Transverse colon (tissue), 4 donors: ENCODE measurements around the gene ANKRD61. TPM values are rescaled to one million over a fixed set of nuclear protein-coding genes. Genes with fewer than 3 reads are reported as not detected.

Experiments used
- DNase-seq: peaks from one replicate; pipeline ENCODE4 v3.0.0-alpha.2; 2019
- H3K27ac ChIP-seq, 4 donors: fragments of 200-600 bp; sonication (generic); 2 replicates each; pipeline ENCODE4 v1.5.1; 2016 to 2018; ENCODE audit warnings: inconsistent platforms in 4 of 4
- H3K27me3 ChIP-seq: fragments of 200-600 bp; sonication (generic); 2 replicates; pipeline ENCODE4 v1.5.1; 2017; ENCODE audit warnings: inconsistent platforms
- H3K36me3 ChIP-seq, 4 donors: fragments of 200-600 bp; sonication (generic); 2 replicates each; pipeline ENCODE4 v1.5.1; 2017 to 2019; ENCODE audit warnings: inconsistent platforms in 4 of 4
- H3K4me1 ChIP-seq, 4 donors: fragments of 200-600 bp; sonication (generic); 2 replicates each; pipeline ENCODE4 v1.5.1; 2017 to 2020; ENCODE audit warnings: inconsistent platforms in 4 of 4
- H3K4me3 ChIP-seq, 4 donors: fragments of 200-600 bp; sonication (generic); 1 replicate in 1 of 4; 2 replicates in 3 of 4; pipeline versions ENCODE4 v1.5.1 to v1.6.1; 2017 to 2019; ENCODE audit warnings: inconsistent platforms in 4 of 4
- H3K9me3 ChIP-seq, 2 donors: fragments of 200-600 bp; sonication (generic); 2 replicates each; pipeline ENCODE4 v1.5.1; 2017 to 2019; ENCODE audit warnings: inconsistent platforms in 2 of 2
- CTCF ChIP-seq, 5 experiments: fragments of 200-600 bp in 3 of 5; fragments of 450-650 bp in 2 of 5; sonication (generic) in 3 of 5; IDR thresholded peaks; 1 replicate in 2 of 5; 2 replicates in 3 of 5; pipeline ENCODE4 v1.5.1; 2016 to 2017; ENCODE audit warnings: antibody characterized with exemption in 5 of 5, inconsistent platforms in 3 of 5, mild to moderate bottlenecking in 2 of 5, moderate library complexity in 1 of 5
- EP300 ChIP-seq: sonication (generic); formaldehyde crosslinking; IDR thresholded peaks from one replicate; pipeline ENCODE4 v1.6.1; 2017; ENCODE audit warnings: antibody characterized with exemption, low read depth
- POLR2A ChIP-seq: fragments of 450-650 bp; IDR thresholded peaks from one replicate; pipeline ENCODE4 v1.6.1; 2016; ENCODE audit warnings: antibody characterized with exemption, mild to moderate bottlenecking, moderate library complexity
- POLR2AphosphoS5 ChIP-seq, 3 donors: sonication (generic); formaldehyde crosslinking; IDR thresholded peaks; one replicate each; pipeline ENCODE4 v1.6.1; 2016; ENCODE audit warnings: antibody characterized with exemption in 3 of 3
- WGBS, 2 donors: methylation state at CpG; one replicate each; pipeline ENCODE4 v1.1.5; 2018; ENCODE audit warnings: low coverage in 1 of 2; 5-methylcytosine and 5-hydroxymethylcytosine counted together
- in situ Hi-C, 4 donors: fragments of 200-750 bp; cut with MboI; loops; one replicate each; pipeline versions ENCODE4 v1.15.0 to v1.15.1; 2017; ENCODE audit warnings: low sequenced_read_pairs in 3 of 4, low pct_ligation_motif_present in 1 of 4, low pct_unique_long_range_greater_than_20kb in 1 of 4
- intact Hi-C: fragments of 100-400 bp; cut with DNase I; formaldehyde crosslinking; loops from one replicate; pipeline ENCODE4 v1.15.1; 2023; ENCODE audit warnings: low total_unique reads
- total RNA-seq, 4 donors: library from RNA; depleted of rRNA; stranded (reverse); fragments of >200 nt; gene quantifications; one replicate each; pipeline ENCODE4 v1.1.0, GENCODE V29; 2016

ANKRD61 gene
- total RNA-seq, 4 donors from 2014 or later: not detected

- Histone ChIP-seq H3K4me3 (no peak overlapping the region), H3K36me3 (peaks cover 0 to 24% (median 11%) of the 10 kb centered on the region in 4 donors), H3K27ac (peak overlapping the region; percentile 28 to 53 (median 41)), H3K27me3 (no peaks in the 10 kb centered on the region), H3K9me3 (no peaks in the 10 kb centered on the region), H3K4me1 (peaks cover 0 to 34% (median 24%) of the 10 kb centered on the region in 4 donors)
- in situ Hi-C loops (no loop called here), intact Hi-C loops (no loop called here)
- TF ChIP-seq EP300 (no peak), CTCF (IDR thresholded peaks at IDR 0.05) (no peak), POLR2A (no peak)
- 76% methylated on average over 8 of the region's 8 CpGs; no CpG with 5 or more reads in 1 of the 2 donors for WGBS, 2 donors
- DNase-seq: peak; percentile 41
Measured at GRCh38 chr7:6015917-6016652, 15.1 kb upstream of the ANKRD61 start.

GRCh38 chr7:6016653-6016966 is 14.6 kb upstream of the ANKRD61 start:
- H3K27me3 ChIP-seq: no peaks in the 10 kb centered on the region
- no peaks in the 10 kb centered on the region for H3K9me3 ChIP-seq
- intact Hi-C loops: no loop called here
- 89 to 96% methylated on average over 5 to 8 of the region's 8 CpGs for WGBS, 2 donors
- no peak for TF ChIP-seq POLR2AphosphoS5 (IDR thresholded peaks at IDR 0.05)
- DNase-seq: no peak
- in situ Hi-C loops: no loop called here
- H3K36me3 ChIP-seq: peaks cover 0 to 27% (median 12%) of the 10 kb centered on the region in 4 donors
- no peak overlapping the region for H3K4me3 ChIP-seq
- H3K4me1 ChIP-seq: peaks cover 0 to 31% (median 22%) of the 10 kb centered on the region in 4 donors
- peak overlapping the region in 2 of 4 donors; percentile 38 to 53 for H3K27ac ChIP-seq

GRCh38 chr7:6020371-6021286 is 10.5 kb upstream of the ANKRD61 start:
- 55 to 63% methylated on average over 5 to 11 of the region's 11 CpGs for WGBS, 2 donors
- in situ Hi-C loops (no loop called here), intact Hi-C loops (no loop called here)
- no peak for TF ChIP-seq POLR2A
- TF ChIP-seq EP300: no peak
- Histone ChIP-seq H3K4me1 (peaks cover 0 to 13% (median 7%) of the 10 kb centered on the region in 4 donors), H3K27ac (no peak overlapping the region), H3K4me3 (no peak overlapping the region), H3K9me3 (no peaks in the 10 kb centered on the region), H3K36me3 (peaks cover 0 to 57% (median 27%) of the 10 kb centered on the region in 4 donors), H3K27me3 (no peaks in the 10 kb centered on the region)
- no peak for DNase-seq

GRCh38 chr7:6022707-6023106 is 8.5 kb upstream of the ANKRD61 start:
- H3K36me3 ChIP-seq: peaks cover 0 to 64% (median 26%) of the 10 kb centered on the region in 4 donors
- no peak overlapping the region for H3K27ac ChIP-seq
- intact Hi-C loops: no loop called here
- H3K4me1 ChIP-seq: peaks cover 0 to 32% (median 22%) of the 10 kb centered on the region in 4 donors
- no peaks in the 10 kb centered on the region for H3K27me3 ChIP-seq
- no peaks in the 10 kb centered on the region for H3K9me3 ChIP-seq
- in situ Hi-C loops: no loop called here
- 86 to 94% methylated on average over 2 to 3 of the region's 3 CpGs for WGBS, 2 donors
- DNase-seq: no peak
- TF ChIP-seq CTCF (IDR thresholded peaks at IDR 0.05) (no peak), POLR2A (no peak), POLR2AphosphoS5 (IDR thresholded peaks at IDR 0.05) (no peak), EP300 (no peak)
- H3K4me3 ChIP-seq: no peak overlapping the region

GRCh38 chr7:6023974-6024435 is 7.2 kb upstream of the ANKRD61 start:
- H3K27me3 ChIP-seq: no peaks in the 10 kb centered on the region
- no peaks in the 10 kb centered on the region for H3K9me3 ChIP-seq
- TF ChIP-seq POLR2AphosphoS5 (IDR thresholded peaks at IDR 0.05): no peak
- no peak for TF ChIP-seq EP300
- no peak for TF ChIP-seq CTCF (IDR thresholded peaks at IDR 0.05)
- TF ChIP-seq POLR2A: no peak
- in situ Hi-C loops: no loop called here
- intact Hi-C loops: no loop called here
- peaks cover 0 to 37% (median 24%) of the 10 kb centered on the region in 4 donors for H3K4me1 ChIP-seq
- peaks cover 0 to 60% (median 23%) of the 10 kb centered on the region in 4 donors for H3K36me3 ChIP-seq
- DNase-seq: no peak
- peak overlapping the region in 3 of 4 donors; percentile 56 to 80 (median 64) for H3K27ac ChIP-seq
- H3K4me3 ChIP-seq: no peak overlapping the region
- 69 to 80% methylated on average over 1 to 7 of the region's 7 CpGs for WGBS, 2 donors
